Bone marrow (tissue), 2 donors: ENCODE measurements around the gene IGF2.

Experiments used
- DNase-seq, 2 donors: peaks; one replicate each; lab custom pipeline; 2025; lab: John Stamatoyannopoulos, UW

IGF2 gene

GRCh38 chr11:2103668-2104523 lies 35.3 kb downstream of the IGF2 start:
- DNase-seq = no peak

- no peak for DNase-seq
These were observed 36.3 kb downstream of the IGF2 start for GRCh38 chr11:2102883-2103213.

- no peak for DNase-seq
These were observed 36.9 kb downstream of the IGF2 start for GRCh38 chr11:2102132-2102882.

GRCh38 chr11:2101171-2101675 lies 38.0 kb downstream of the IGF2 start:
- DNase-seq = no peak

GRCh38 chr11:2100361-2101170 lies 38.6 kb downstream of the IGF2 start:
- no peak for DNase-seq

GRCh38 chr11:2099516-2100349 lies 39.5 kb downstream of the IGF2 start:
- no peak for DNase-seq

- DNase-seq = no peak
These were observed 40.3 kb downstream of the IGF2 start for GRCh38 chr11:2098691-2099515.

- no peak for DNase-seq
These were observed 41.0 kb downstream of the IGF2 start for GRCh38 chr11:2097998-2098690.

GRCh38 chr11:2097356-2097997 lies 41.7 kb downstream of the IGF2 start:
- DNase-seq = no peak

- DNase-seq = no peak
These were observed 42.3 kb downstream of the IGF2 start for GRCh38 chr11:2096919-2097301.

- no peak for DNase-seq
These were observed 42.9 kb downstream of the IGF2 start for GRCh38 chr11:2096011-2096918.

- DNase-seq = no peak
These were observed 43.6 kb downstream of the IGF2 start for GRCh38 chr11:2095542-2095941.

- DNase-seq = no peak
These were observed 44.0 kb downstream of the IGF2 start for GRCh38 chr11:2095198-2095520.

GRCh38 chr11:2094354-2095197 lies 44.6 kb downstream of the IGF2 start:
- no peak for DNase-seq

GRCh38 chr11:2093575-2094353 lies 45.4 kb downstream of the IGF2 start:
- no peak for DNase-seq

GRCh38 chr11:2092956-2093412 lies 46.2 kb downstream of the IGF2 start:
- DNase-seq = no peak

- no peak for DNase-seq
These were observed 46.7 kb downstream of the IGF2 start for GRCh38 chr11:2092464-2092910.
